Activated CD4-positive, alpha-beta T cell treated with anti-CD3 and anti-CD28 coated beads, Interleukin-2, Interleukin-4, amounts not matched to agents 100 ng/mL and 50 ng/mL, durations not matched to agents 16 hours and 8 hours (primary cell): Measurements from ENCODE around the gene RFNG.

Source experiments
- DNase-seq: peaks from one replicate; pipeline ENCODE4 v3.0.0-alpha.2; 2020; ENCODE audit warnings: low spot score

Gene RFNG

GRCh38 chr17:82089723-82090548 is 38.3 kb upstream of the RFNG start:
- DNase-seq = no peak

- DNase-seq = no peak
Observed at GRCh38 chr17:82088838-82089722, 37.5 kb upstream of the RFNG start.

GRCh38 chr17:82087961-82088837 is 36.6 kb upstream of the RFNG start:
- DNase-seq = no peak

- DNase-seq = no peak
Observed at GRCh38 chr17:82086941-82087906, 35.6 kb upstream of the RFNG start.

GRCh38 chr17:82085931-82086764 is 34.5 kb upstream of the RFNG start:
- DNase-seq = no peak

GRCh38 chr17:82085031-82085861 is 33.6 kb upstream of the RFNG start:
- no peak for DNase-seq

- no peak for DNase-seq
Observed at GRCh38 chr17:82084373-82085030, 32.9 kb upstream of the RFNG start.

- no peak for DNase-seq
Observed at GRCh38 chr17:82083533-82084359, 32.1 kb upstream of the RFNG start.

GRCh38 chr17:82083009-82083408 is 31.4 kb upstream of the RFNG start:
- DNase-seq = no peak

GRCh38 chr17:82082456-82082855 is 30.8 kb upstream of the RFNG start:
- DNase-seq = no peak

GRCh38 chr17:82081966-82082365 is 30.4 kb upstream of the RFNG start:
- no peak for DNase-seq

- no peak for DNase-seq
Observed at GRCh38 chr17:82081546-82081945, 29.9 kb upstream of the RFNG start.

- DNase-seq = no peak
Observed at GRCh38 chr17:82080789-82081464, 29.3 kb upstream of the RFNG start.

GRCh38 chr17:82080048-82080788 is 28.6 kb upstream of the RFNG start:
- DNase-seq = no peak

GRCh38 chr17:82079001-82079677 is 27.5 kb upstream of the RFNG start:
- DNase-seq = no peak

GRCh38 chr17:82078433-82078832 is 26.8 kb upstream of the RFNG start:
- DNase-seq = no peak
